Right ventricle myocardium inferior (tissue), 1 donor: ENCODE data around the gene PROSER2. TPM values are rescaled to one million over a fixed set of nuclear protein-coding genes. Genes with fewer than 3 reads are reported as not detected.

Source experiments
- total RNA-seq: library from RNA; stranded (reverse); fragmentation: NEBNext Ultra II Directional; extraction: Animal tissue kit (Norgen Biotek cat#: 25700); gene quantifications from one replicate; pipeline ENCODE4 v1.2.1, GENCODE V29; 2021
- donor health status: DM: no; HTN: yes; CAD: no; lungs with severe emphysema.

The PROSER2 gene
- total RNA-seq, 1 donor from 2014 or later: 1.2 TPM

Other genes with a start within 250 kb of the PROSER2 start
- 6.4 TPM for gene USP6NL, start 211.7 kb upstream of the PROSER2 start, total RNA-seq
- 101 TPM for gene ECHDC3, start 81.0 kb upstream of the PROSER2 start, total RNA-seq
- gene UPF2, start 219.5 kb downstream of the PROSER2 start, total RNA-seq: 20.7 TPM
- gene DHTKD1, start 245.6 kb downstream of the PROSER2 start, total RNA-seq: 22.9 TPM